ENCODE measurements around the gene SMPX.

SMPX gene

GRCh38 chrX:21738210-21738949 lies 19.5 kb downstream of the SMPX start:
- TF ChIP-seq, protein P1, sequence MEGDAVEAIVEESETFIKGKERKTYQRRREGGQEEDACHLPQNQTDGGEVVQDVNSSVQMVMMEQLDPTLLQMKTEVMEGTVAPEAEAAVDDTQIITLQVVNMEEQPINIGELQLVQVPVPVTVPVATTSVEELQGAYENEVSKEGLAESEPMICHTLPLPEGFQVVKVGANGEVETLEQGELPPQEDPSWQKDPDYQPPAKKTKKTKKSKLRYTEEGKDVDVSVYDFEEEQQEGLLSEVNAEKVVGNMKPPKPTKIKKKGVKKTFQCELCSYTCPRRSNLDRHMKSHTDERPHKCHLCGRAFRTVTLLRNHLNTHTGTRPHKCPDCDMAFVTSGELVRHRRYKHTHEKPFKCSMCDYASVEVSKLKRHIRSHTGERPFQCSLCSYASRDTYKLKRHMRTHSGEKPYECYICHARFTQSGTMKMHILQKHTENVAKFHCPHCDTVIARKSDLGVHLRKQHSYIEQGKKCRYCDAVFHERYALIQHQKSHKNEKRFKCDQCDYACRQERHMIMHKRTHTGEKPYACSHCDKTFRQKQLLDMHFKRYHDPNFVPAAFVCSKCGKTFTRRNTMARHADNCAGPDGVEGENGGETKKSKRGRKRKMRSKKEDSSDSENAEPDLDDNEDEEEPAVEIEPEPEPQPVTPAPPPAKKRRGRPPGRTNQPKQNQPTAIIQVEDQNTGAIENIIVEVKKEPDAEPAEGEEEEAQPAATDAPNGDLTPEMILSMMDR (IDR thresholded peaks at IDR 0.05; ENCODE audit: extremely low read depth, missing control alignments): no peak
- DNase-seq (ENCODE audit: low spot score): no peak

DNA sequence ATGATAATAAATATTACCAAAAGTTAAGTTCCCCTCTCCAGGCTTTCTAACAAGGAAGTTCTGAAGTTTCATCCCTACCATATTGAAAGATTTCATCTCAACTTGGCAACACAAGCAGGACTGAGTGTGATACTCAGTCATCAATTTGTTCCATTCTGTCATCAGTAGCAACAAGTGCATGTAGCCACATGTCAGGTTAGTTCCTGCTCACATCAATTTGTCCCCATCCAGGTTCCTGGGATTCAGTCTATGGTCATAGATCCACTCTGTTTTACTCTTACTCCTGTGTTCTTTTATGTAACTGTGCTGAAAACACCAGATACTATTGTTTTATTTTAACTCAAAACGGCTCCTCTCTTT lies 22.2 kb downstream of the SMPX start:
- no peak for DNase-seq (ENCODE audit: low spot score)
- TF ChIP-seq, protein P1 (IDR thresholded peaks at IDR 0.05; ENCODE audit: extremely low read depth, missing control alignments): no peak

DNA sequence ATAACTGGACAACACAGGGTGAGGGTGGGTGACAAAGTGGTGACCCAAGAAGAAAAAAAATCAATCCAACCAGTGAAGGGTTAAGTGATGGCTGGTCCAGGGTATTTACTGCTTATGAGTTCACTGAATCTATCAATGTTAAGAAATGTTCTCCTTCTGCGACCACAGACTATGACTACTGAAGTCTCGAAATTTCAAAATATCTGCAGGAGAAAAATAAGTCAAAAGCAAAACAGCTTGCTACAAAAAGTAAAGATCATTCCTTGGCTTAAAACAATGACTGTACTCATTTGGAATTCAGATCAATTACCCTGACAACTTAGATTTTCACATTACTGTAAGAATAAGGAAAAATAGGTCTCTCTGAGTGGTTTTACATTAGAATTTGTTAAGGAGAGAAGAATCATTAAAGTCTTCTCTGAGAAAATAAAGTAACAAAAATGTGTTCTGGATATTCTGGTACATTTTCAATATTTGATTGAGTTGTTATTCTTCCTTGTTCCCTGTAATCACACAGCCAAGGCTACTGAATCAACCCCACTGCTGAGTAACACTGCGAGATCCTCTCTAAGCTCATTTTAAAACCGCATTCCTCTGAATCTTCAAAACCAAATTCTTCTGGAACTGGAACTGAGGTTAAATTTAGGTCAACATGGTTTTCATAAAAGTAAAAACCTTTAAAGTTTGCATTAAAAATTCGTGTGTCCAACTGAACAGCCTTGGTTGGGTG lies 22.7 kb downstream of the SMPX start:
- DNase-seq (ENCODE audit: low spot score): no peak
- TF ChIP-seq, protein P1 (IDR thresholded peaks at IDR 0.05; ENCODE audit: extremely low read depth, missing control alignments): no peak

DNA sequence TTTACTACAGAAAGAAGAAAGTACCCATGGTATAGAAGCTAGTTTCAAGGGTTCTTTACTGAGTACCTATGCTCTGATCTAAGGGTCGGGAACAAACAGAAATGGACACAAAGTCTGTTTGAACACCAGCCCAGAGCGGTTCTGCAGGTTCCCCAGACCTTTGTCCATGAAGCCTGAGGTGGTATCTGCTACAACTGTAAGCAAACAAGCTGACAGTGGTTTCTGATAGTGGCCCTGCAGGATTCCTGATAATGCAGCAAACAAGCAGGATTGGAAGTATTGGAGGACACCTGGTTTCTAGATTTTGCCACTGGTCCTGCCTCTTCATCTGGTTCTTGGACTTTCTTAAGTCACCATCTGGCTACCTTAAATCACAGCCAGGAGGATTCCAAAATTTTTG lies 23.7 kb downstream of the SMPX start:
- TF ChIP-seq, protein P1 (IDR thresholded peaks at IDR 0.05; ENCODE audit: extremely low read depth, missing control alignments): no peak
- DNase-seq (ENCODE audit: low spot score): no peak

DNA sequence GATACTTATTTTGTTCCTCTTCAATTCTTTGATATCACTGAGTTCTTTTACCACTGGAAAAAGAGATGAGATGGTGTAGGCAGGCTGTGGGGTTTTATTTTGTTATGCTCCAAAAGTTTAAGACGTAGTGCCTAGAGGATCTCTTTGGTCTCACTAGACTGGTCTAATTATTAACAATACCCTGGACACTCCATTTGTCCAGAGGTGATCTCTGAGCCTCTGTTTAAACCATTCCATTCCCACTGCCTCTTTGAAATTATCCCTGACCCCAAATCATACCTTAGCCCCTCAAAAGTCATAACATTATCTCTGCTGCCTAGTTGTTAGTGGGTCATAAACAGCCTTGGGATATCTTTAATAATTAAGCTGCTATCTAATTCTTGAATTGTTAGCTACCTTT lies 24.2 kb downstream of the SMPX start:
- DNase-seq (ENCODE audit: low spot score): no peak
- TF ChIP-seq, protein P1 (IDR thresholded peaks at IDR 0.05; ENCODE audit: extremely low read depth, missing control alignments): no peak

- DNase-seq (ENCODE audit: low spot score): no peak
- TF ChIP-seq, protein P1 (IDR thresholded peaks at IDR 0.05; ENCODE audit: extremely low read depth, missing control alignments): no peak
These were observed 27.9 kb downstream of the SMPX start for GRCh38 chrX:21730026-21730425.

DNA sequence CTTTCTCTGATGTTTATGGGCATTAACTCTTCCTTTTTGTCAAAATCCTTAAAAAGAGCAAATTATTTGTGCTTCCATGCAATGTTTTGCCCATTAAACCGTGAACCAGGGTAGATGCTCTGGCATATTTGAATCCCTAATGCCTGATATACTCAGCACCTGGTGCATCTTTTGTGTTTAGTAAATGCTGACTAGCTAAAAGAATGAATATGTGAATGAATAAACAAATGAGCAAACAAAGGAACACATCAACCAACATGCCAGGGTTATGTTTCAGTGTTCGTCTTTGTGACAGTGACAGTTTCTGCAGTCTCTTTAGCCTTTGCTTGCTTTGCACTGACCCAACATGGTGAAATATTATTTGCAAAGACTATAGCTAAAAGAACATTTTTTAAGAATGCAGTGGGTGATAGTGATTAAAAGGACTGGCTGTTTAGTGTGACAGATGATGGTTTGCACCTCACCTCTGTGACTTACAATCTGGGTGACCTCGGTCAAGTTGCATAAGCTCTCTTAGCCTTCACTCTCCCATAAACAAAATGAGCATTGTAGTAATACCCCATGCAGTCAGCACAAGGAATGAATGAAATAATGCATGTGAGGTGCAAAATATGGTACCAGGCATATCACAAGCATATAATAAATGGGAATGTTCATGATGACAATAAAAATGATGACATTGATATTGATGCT lies 29.5 kb downstream of the SMPX start:
- TF ChIP-seq, protein P1 (IDR thresholded peaks at IDR 0.05; ENCODE audit: extremely low read depth, missing control alignments): no peak
- DNase-seq (ENCODE audit: low spot score): no peak

Data from GM20000 (cell line).